ENCODE results near the gene PON2. TPM values are rescaled to one million over a fixed set of nuclear protein-coding genes. Genes with fewer than 3 reads are reported as not detected.

PON2 gene
- total and polyA plus RNA-seq, 2 experiments from 2014 or later, result 273 to 337 TPM

DNA sequence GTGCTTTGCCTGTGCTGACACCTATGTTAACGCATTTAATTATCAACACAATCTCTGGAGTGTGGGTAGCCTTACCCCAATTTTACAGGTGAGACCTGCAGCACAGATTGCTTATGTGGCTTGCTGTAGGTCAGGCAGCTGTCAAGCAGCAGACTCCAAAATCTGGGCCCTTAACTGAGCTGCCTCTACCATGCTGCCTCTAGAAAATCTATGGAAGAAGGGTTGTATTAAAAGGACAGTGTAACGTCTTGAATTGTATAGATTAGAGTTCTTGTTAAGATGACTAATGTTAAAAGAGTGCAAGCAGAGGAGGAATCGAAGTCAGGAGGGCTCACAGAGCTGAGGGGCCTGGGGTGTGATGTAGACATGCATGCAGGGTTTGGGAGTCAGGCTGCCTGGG lies 37.4 kb downstream of the PON2 start:
- TF ChIP-seq EZH2 (IDR thresholded peaks at IDR 0.05; ENCODE audit: borderline replicate concordance) (no peak), EZH2phosphoT487 (IDR thresholded peaks at IDR 0.05; ENCODE audit: low read depth, severe bottlenecking, unreplicated experiment) (no peak)
- TF ChIP-seq, protein P1, sequence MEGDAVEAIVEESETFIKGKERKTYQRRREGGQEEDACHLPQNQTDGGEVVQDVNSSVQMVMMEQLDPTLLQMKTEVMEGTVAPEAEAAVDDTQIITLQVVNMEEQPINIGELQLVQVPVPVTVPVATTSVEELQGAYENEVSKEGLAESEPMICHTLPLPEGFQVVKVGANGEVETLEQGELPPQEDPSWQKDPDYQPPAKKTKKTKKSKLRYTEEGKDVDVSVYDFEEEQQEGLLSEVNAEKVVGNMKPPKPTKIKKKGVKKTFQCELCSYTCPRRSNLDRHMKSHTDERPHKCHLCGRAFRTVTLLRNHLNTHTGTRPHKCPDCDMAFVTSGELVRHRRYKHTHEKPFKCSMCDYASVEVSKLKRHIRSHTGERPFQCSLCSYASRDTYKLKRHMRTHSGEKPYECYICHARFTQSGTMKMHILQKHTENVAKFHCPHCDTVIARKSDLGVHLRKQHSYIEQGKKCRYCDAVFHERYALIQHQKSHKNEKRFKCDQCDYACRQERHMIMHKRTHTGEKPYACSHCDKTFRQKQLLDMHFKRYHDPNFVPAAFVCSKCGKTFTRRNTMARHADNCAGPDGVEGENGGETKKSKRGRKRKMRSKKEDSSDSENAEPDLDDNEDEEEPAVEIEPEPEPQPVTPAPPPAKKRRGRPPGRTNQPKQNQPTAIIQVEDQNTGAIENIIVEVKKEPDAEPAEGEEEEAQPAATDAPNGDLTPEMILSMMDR (IDR thresholded peaks at IDR 0.05; ENCODE audit: poor library complexity), result no peak
- Histone ChIP-seq H3K9me2 (replicated peaks; ENCODE audit: insufficient read depth) (no peaks in the 10 kb centered on the region), H3K4me3 (no peak overlapping the region), H3K4me1 (ENCODE audit: insufficient read depth) (no peaks in the 10 kb centered on the region), H3K4me2 (no peak overlapping the region), H3K79me2 (no peaks in the 10 kb centered on the region), H3K27ac (no peak overlapping the region), H3K36me3 (replicated peaks; ENCODE audit: insufficient read depth, low read depth) (no peaks in the 10 kb centered on the region), H4K20me1 (ENCODE audit: insufficient read depth, poor library complexity, severe bottlenecking) (no peaks in the 10 kb centered on the region), H3K9me3 (ENCODE audit: low read depth) (no peaks in the 10 kb centered on the region), H2AFZ (no peak overlapping the region), H3K27me3 (no peaks in the 10 kb centered on the region)
- no peak for DNase-seq (ENCODE audit: low spot score)
- 74% methylated on average over 3 of the region's 3 CpGs for WGBS (ENCODE audit: low lambda C conversion rate, missing lambda C conversion rate)

DNA sequence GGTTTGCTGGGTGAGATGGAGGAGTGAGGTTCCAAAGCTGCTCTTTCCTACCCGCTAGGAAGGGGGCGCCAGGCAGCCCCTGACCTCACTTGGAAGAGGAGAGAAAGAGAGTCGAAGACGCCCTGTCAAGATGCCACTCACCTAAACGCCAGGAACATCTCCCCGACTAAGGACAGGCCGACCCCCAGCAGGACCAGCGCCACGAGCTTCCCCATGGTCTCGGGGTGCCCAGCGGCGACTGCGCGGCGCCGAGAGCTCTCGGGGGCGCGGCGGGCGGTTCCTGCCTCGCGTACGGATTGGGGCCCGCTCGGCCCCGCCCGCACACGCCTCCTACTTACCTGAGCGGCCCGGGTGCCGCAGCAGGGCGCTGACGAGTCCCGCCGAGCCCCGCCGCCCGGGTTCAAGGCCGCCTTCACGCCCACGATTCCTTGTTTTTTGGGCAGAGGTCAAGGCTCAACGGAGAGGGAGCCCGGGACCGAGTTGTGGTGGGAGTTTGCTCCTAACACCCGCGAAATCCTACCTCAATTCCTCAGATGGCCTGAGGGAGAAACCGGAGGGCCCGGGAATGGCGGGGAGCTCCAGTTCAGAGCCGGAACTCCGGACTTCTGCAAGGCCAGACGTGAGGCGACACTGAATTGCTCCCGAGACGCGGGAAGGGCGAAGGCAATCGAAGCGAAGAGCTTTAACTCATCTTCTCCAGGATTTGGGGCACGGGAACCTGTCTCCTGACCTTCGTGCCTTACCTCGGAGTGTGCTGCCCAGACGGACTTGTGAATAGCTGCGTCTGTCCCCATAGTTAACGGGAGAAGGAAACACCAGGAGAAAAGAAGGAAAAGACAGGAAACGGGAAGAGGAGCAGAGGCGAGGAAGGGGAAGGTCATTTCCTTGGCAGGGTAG lies 38.4 kb downstream of the PON2 start, which contains the start of gene PON3:
Gene PON3 (minus strand): TSS at position 240 of the 897 bp plus-strand sequence. CDS start 25 bp downstream, at position 215.
- Histone ChIP-seq H3K27me3 (no peaks in the 10 kb centered on the region), H3K36me3 (replicated peaks; ENCODE audit: insufficient read depth, low read depth) (no peaks in the 10 kb centered on the region), H3K4me1 (ENCODE audit: insufficient read depth) (no peaks in the 10 kb centered on the region), H3K79me2 (no peaks in the 10 kb centered on the region), H3K9me2 (replicated peaks; ENCODE audit: insufficient read depth) (no peaks in the 10 kb centered on the region), H3K4me3 (no peak within 1 kb of the TSS), H4K20me1 (ENCODE audit: insufficient read depth, poor library complexity, severe bottlenecking) (no peaks in the 10 kb centered on the region), H3K9me3 (ENCODE audit: low read depth) (no peaks in the 10 kb centered on the region), H3K4me2 (no peak within 1 kb of the TSS), H2AFZ (no peak within 1 kb of the TSS), H3K27ac (no peak within 1 kb of the TSS)
- no peak for DNase-seq (ENCODE audit: low spot score)
- TF ChIP-seq EZH2phosphoT487 (IDR thresholded peaks at IDR 0.05; ENCODE audit: low read depth, severe bottlenecking, unreplicated experiment) (no peak), EZH2 (IDR thresholded peaks at IDR 0.05; ENCODE audit: borderline replicate concordance) (no peak)
- TF ChIP-seq, protein P1 (IDR thresholded peaks at IDR 0.05; ENCODE audit: poor library complexity), result no peak
- 94% methylated on average over 65 of the region's 68 CpGs for WGBS (ENCODE audit: low lambda C conversion rate, missing lambda C conversion rate)

DNA sequence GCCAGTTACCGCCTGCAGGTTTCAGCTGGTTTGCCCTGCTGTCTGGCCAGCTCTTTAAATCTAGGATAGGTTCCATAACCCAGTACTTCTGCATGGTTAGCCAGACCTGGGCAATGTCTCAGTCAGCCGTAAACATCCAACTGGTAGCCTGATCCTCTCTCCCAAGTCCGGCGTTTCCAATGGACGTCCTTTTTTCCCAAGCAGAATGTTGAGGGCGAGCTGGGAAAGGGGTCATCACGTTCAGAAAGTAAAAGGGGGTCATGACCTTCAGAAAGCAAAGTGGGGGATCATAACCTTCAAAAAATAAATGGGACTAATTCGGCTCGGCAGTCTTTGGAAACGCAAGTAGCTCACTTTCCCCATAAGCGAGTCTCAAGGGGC lies 39.1 kb downstream of the PON2 start:
- no peak for TF ChIP-seq EZH2phosphoT487 (IDR thresholded peaks at IDR 0.05; ENCODE audit: low read depth, severe bottlenecking, unreplicated experiment)
- TF ChIP-seq EZH2 (IDR thresholded peaks at IDR 0.05; ENCODE audit: borderline replicate concordance), result no peak
- TF ChIP-seq, protein P1 (IDR thresholded peaks at IDR 0.05; ENCODE audit: poor library complexity), result no peak
- Histone ChIP-seq H3K4me3 (no peak overlapping the region), H4K20me1 (ENCODE audit: insufficient read depth, poor library complexity, severe bottlenecking) (no peaks in the 10 kb centered on the region), H2AFZ (no peak overlapping the region), H3K9me3 (ENCODE audit: low read depth) (no peaks in the 10 kb centered on the region), H3K36me3 (replicated peaks; ENCODE audit: insufficient read depth, low read depth) (no peaks in the 10 kb centered on the region), H3K4me1 (ENCODE audit: insufficient read depth) (no peaks in the 10 kb centered on the region), H3K27ac (no peak overlapping the region), H3K9me2 (replicated peaks; ENCODE audit: insufficient read depth) (no peaks in the 10 kb centered on the region), H3K27me3 (no peaks in the 10 kb centered on the region), H3K79me2 (no peaks in the 10 kb centered on the region), H3K4me2 (no peak overlapping the region)
- DNase-seq (ENCODE audit: low spot score), result no peak
- 89% methylated on average over 11 of the region's 11 CpGs for WGBS (ENCODE audit: low lambda C conversion rate, missing lambda C conversion rate)

Data from hepatocyte (in vitro differentiated cells).